HUDEP-2 (cell line): Measurements from ENCODE around the gene VAV1.

Experiments used
- DNase-seq, 76 experiments: peaks; one replicate each; lab custom pipeline; 2025; ENCODE audit not compliant: unreplicated experiment in 76 of 76; lab: John Stamatoyannopoulos, UW

VAV1 gene

DNA sequence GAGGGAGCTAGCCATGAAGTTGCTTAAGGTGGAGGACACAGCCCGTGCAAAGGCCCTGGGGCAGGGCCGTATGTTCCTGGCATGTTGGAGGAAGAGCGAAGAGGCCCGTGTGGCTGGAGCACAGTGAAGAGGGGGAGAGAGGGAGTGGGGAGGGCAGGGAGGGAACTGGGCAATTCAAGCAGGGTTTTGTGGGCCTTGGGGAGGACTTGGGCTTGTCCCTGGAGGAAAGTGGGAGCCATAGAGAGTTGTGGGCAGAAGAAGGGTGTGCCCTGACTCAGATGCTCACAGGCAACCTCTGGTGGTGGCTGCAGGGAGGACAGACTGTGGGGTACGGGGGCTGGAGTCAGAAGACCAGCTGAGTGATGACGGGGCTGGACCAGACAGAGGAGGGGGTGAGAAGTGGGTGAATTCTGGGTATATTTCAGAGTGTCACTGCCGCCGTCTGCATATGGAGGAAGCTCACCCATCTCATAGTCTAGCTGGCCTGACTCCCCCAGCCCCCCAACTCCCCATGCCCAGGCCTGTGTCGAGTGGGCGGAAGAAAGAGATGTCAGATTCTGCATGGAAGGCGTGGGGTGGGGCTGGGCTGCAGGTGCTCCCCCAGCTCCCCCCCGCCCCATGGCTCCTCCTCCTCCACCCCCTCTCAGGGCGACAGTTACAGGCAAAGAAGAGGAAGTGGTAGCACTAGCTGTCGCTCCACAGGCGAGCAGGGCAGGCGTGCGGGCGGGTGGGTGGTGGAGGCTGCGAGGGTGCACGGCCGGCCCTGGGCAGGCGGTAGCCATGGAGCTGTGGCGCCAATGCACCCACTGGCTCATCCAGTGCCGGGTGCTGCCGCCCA lies at the start of gene VAV1:
VAV1 (plus strand) TSS at position 681 of the 838 bp plus-strand sequence; CDS start at position 781, 100 bp downstream.
- peak in 61 of 76 experiments; percentile 9 to 82 (median 59) for DNase-seq

- no peak for DNase-seq
Observed at GRCh38 chr19:6723108-6723618, 49.3 kb upstream of the VAV1 start.

GRCh38 chr19:6723738-6724137 lies 48.8 kb upstream of the VAV1 start:
- no peak for DNase-seq

- DNase-seq, result no peak
Observed at GRCh38 chr19:6724631-6725492, 47.6 kb upstream of the VAV1 start.

GRCh38 chr19:6725513-6726231 lies 46.8 kb upstream of the VAV1 start:
- DNase-seq, result no peak

- DNase-seq, result no peak
Observed at GRCh38 chr19:6728346-6728745, 44.2 kb upstream of the VAV1 start.

GRCh38 chr19:6729573-6730152 lies 42.8 kb upstream of the VAV1 start:
- DNase-seq, result no peak

DNA sequence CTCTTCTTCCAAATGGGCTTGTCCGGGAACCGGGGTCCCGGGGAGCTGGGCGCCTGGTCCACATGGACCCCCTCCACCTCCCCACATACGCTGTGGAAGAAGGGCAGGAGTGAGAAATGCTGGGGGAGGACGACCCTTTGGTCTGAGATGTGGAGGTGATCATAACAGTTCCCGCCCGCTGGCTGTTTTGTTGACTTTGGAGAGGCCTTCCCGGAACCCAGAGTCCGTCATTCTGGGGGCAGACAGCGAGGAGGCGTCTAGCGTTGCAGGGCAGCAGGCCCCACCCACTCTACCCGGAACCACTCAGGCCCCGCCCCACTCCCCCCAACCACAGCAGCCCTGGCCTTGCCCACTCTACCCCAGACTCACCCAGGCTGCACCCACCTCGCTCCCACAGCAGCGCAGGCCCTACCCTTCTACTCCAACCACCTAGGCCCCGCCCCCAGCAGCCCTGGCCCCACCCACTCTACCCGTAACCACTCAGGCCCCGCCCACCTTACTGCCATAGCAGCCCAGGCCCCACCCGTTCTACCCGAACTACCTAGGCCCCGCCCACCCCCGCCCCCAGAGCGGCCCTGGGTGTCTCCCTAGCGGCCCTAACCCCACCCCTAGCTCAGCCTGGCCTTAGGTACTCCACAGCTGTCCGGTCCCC lies 42.2 kb upstream of the VAV1 start:
- peak in 72 of 76 experiments; percentile 27 to 94 (median 83) for DNase-seq

- DNase-seq, result no peak
Observed at GRCh38 chr19:6730941-6731670, 41.4 kb upstream of the VAV1 start.

DNA sequence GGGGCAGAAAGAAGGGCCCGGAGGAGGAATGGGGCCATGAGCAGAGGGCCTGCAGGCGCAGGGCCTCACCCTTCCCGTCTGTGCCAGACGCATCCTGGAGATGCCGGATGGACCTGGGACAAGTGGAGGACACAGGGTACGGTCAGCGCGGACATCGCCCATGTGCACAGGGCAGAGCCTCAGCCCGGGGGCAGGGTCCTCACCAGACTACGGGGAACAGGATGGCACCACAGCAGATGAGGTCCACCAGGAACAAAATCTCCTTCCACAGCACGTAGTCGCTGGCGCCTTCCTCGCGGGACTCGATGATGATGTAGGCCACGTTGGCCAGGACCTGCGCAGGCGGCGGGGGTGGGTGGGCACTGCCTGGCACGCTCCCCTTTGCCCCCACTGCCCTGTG lies 40.7 kb upstream of the VAV1 start:
- no peak for DNase-seq

GRCh38 chr19:6732803-6733337 lies 39.6 kb upstream of the VAV1 start:
- DNase-seq, result no peak

GRCh38 chr19:6733338-6734095 lies 39.0 kb upstream of the VAV1 start:
- peak in 4 of 76 experiments; percentile 13 to 24 (median 17) for DNase-seq

DNA sequence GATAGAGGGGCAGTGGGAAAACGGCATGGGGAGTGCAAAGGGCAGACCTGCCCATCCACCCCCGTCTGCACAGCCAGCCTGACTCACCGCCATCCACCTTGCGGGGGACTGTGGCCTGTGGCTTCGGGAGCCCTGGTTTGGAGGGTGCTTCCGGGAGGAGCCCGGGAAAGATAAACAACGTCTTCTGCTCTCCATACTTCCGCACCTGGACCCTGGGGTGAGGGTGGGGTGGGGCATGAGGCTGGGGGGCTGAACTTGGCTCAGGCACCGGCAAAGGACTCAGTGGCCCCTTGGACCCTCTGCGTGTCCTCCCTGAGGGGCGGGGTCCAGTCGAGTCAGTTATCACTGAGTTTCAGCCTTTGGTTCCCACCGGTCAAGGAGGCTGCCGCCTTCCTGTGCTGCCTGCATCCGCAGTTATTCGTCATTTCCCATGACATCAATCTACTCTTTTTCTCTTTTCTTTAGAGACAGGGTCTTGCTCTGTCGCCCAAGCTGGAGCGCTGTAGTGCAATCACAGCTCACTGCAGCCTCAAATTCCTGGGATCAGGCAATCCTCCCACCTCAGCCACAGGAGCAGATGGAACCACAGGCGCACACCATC lies 38.3 kb upstream of the VAV1 start:
- DNase-seq, result no peak

DNA sequence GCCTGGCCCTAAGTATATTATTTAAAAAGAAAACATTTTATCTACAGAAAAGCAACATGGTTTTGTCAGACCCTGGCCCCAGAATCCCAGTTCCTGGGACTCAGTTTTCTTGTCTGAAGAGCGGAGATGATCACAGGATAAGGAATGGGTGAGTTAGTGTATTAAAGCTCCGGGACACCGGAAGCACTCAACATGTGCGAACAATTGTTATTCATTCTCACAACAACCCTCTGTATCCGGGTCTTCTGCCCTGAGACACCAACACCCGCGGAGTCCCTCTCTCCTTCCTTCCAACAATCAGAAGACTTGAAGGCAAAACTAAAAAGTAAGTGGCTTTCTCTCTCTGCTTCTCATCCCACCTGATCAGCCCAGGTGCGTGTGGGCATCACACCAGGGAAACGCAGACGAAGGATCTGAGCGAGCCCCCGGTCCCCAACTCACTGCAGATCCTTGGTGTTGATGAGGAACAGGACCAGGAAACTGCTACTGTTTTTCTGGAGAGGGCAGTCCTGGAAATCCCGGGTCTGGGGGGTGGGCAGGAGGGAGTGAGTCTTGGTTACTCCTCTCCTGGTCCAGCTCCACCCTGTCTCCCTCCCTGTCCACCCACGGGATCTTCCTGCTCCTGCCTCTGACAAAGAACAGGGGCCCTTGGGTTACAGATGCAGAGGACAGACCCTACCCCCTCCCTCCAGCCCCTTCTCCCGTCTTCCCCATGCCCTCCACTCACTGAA lies 37.2 kb upstream of the VAV1 start:
- DNase-seq, result no peak

DNA sequence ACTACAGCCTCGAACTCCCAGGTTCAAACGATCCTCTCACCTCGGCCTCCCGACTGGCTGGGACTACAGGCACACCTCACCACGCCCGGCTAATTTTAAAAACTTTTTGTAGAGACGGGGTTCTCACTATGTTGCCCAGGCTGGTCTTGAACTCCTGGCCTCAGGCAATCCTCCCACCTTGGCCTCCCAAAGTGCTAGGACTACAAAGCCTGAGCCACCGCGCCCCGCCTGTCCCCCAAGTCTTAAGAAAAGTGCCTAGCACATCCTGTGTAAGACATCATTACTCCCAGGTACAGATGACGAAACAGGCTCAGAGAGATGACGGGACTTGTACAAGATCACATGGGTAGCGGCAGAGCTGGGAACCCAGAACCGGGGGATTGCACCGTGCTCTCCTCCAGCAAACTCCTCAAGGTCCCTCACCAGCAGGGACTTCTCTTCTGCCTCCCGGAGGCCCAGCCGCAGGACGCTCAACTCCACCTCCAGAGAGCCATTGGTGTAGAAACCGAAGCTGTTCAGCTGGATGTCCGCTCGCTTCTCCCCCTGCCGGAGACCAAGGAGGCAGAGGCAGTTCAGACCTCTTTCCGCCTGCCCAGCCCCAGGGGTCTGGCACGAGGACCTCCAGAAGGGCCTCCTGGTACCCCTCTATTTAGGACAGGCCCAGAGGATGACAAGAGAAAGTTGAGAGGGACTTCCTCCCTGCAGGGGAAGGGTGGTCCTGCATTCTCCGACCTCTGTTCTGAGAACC lies 36.2 kb upstream of the VAV1 start:
- peak in 73 of 76 experiments; percentile 38 to 88 (median 70) for DNase-seq

DNA sequence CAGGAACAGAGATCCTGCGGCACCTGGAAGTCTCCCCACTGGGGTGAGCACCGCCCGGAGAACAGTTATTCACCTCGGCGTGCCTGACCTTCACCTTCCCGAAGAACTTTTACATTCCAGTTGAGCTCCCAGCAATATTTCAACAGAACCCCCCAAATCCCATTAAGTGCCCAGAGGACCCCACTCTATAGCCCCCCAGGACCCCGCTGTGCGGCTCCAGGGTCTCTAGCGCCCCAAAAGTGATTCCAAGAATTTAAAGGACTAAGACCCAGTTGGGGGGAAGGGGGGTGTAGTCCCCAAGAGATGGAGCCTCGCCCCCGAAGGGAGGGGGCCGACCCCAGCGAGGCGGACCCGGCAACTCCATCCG lies 35.6 kb upstream of the VAV1 start:
- DNase-seq, result peak in 4 of 76 experiments; percentile 43 to 93 (median 57)
